ENCODE results near the gene SIRT6. TPM values are rescaled to one million over a fixed set of nuclear protein-coding genes. Genes with fewer than 3 reads are reported as not detected.

SIRT6 gene
- polyA plus RNA-seq, 1 of the 3 experiments (the other 2 are of a cell fraction) = 41.0 TPM

GRCh38 chr19:4178990-4179389 is 3.4 kb downstream of the SIRT6 start (continued):
- TF ChIP-seq MAX (IDR thresholded peaks at IDR 0.05; ENCODE audit: low read depth) = no peak

- H3K27me3 ChIP-seq (ENCODE audit: insufficient read depth) = no peaks in the 10 kb centered on the region
- no peak overlapping the region for H3K9ac ChIP-seq
- 95% methylated on average over 4 of the region's 5 CpGs for WGBS (ENCODE audit: low lambda C conversion rate)
- DNase-seq = no peak
- H4K20me1 ChIP-seq (ENCODE audit: insufficient read depth) = peaks cover 10% of the 10 kb centered on the region; the same call in 1 of the 2 replicates
- no peak overlapping the region for H3K27ac ChIP-seq (ENCODE audit: low read depth in 2 of 2, low read length in 1 of 2)
- no peaks in the 10 kb centered on the region for H3F3A ChIP-seq (replicated peaks; ENCODE audit: insufficient read depth)
- TF ChIP-seq RFX5 (IDR thresholded peaks at IDR 0.05; ENCODE audit: low read length) = no peak
- TF ChIP-seq CHD2 (IDR thresholded peaks at IDR 0.05; ENCODE audit: low read length, partially characterized antibody) = no peak
- TF ChIP-seq USF2 (IDR thresholded peaks at IDR 0.05; ENCODE audit: borderline replicate concordance, low read depth, low read length) = no peak
- TF ChIP-seq MXI1 (IDR thresholded peaks at IDR 0.05; ENCODE audit: low read depth, low read length) = no peak
- TF ChIP-seq NRF1 (IDR thresholded peaks at IDR 0.05; ENCODE audit: low read depth, low read length) = no peak
- no peak for TF ChIP-seq SMC3 (IDR thresholded peaks at IDR 0.05; ENCODE audit: low read depth, low read length)
- no peak for TF ChIP-seq FOXM1 (IDR thresholded peaks at IDR 0.05; ENCODE audit: low read depth)
- TF ChIP-seq FOSL2 (IDR thresholded peaks at IDR 0.05; ENCODE audit: borderline replicate concordance, low read depth) = no peak
- TF ChIP-seq POLR2AphosphoS5 (IDR thresholded peaks at IDR 0.05; ENCODE audit: low read depth, low read length) = no peak
- TF ChIP-seq EZH2phosphoT487 (IDR thresholded peaks at IDR 0.05; ENCODE audit: borderline replicate concordance, low read depth) = no peak
- TF ChIP-seq ZBTB33 (IDR thresholded peaks at IDR 0.05; ENCODE audit: borderline replicate concordance, low read depth) = no peak
- TF ChIP-seq REST (IDR thresholded peaks at IDR 0.05; ENCODE audit: low read depth, low read length) = no peak
- no peak for TF ChIP-seq RCOR1 (IDR thresholded peaks at IDR 0.05; ENCODE audit: low read length)
- no peak overlapping the region for H3K4me2 ChIP-seq
- no peak overlapping the region for H2AFZ ChIP-seq (ENCODE audit: low read depth)
- peaks cover 4 to 5% of the 10 kb centered on the region in 2 experiments for H3K36me3 ChIP-seq (replicated peaks in 1 of 2; ENCODE audit: control insufficient read depth in 1 of 2, insufficient read depth in 2 of 2, low read length in 1 of 2)
- peaks cover 0 to 15% of the 10 kb centered on the region in 2 experiments; a peak in 1 of 4 replicates for H3K4me1 ChIP-seq (ENCODE audit: control insufficient read depth in 1 of 2, insufficient read depth in 2 of 2, low read depth in 1 of 2, low read length in 1 of 2)
- POLR2A ChIA-PET = interaction anchor here (0.6 kb wide), 1 partner anchor 13 kb away, joined by 4 read pairs; no protein-coding TSS in a partner anchor
- CTCF ChIA-PET = interaction anchor here (1.7 to 2.2 kb wide), 2 partner anchors 10 kb away, joined by 6 to 7 read pairs; no protein-coding TSS in a partner anchor
- peaks cover 14% of the 10 kb centered on the region; the same call in 1 of the 2 replicates for H3K79me2 ChIP-seq (ENCODE audit: insufficient read depth)
- no peak overlapping the region for H3K4me3 ChIP-seq (ENCODE audit: low read depth in 2 of 2, low read length in 1 of 2)
- no peaks in the 10 kb centered on the region for H3K9me3 ChIP-seq
- H3K9me2 ChIP-seq = no peaks in the 10 kb centered on the region
These were observed 5.2 kb downstream of the SIRT6 start for GRCh38 chr19:4177146-4177545.
